Retina (tissue), 1 donor: ENCODE results near the gene CEP126.
"Not testable (repeated sequence)": the region's sequence is repeated elsewhere in the genome, so short reads cannot be mapped to it uniquely, and the experiment has no call there.

ENCODE experiments used
- DNase-seq: peaks from one replicate; pipeline ENCODE4 v3.0.0-alpha.2; 2016

CEP126 gene

GRCh38 chr11:101940901-101941520 is 26.2 kb downstream of the CEP126 start:
- no peak for DNase-seq

- no peak for DNase-seq
Measured at GRCh38 chr11:101944923-101945322, 30.1 kb downstream of the CEP126 start.

- no peak for DNase-seq
Measured at GRCh38 chr11:101945448-101945847, 30.6 kb downstream of the CEP126 start.

- no peak for DNase-seq
Measured at GRCh38 chr11:101949680-101950220, 34.9 kb downstream of the CEP126 start.

- no peak for DNase-seq
Measured at GRCh38 chr11:101955278-101955677, 40.5 kb downstream of the CEP126 start.

GRCh38 chr11:101955701-101956100 is 40.9 kb downstream of the CEP126 start:
- DNase-seq: no peak

GRCh38 chr11:101960231-101960630 is 45.4 kb downstream of the CEP126 start:
- no peak for DNase-seq

- not testable (repeated sequence) for DNase-seq
Measured at GRCh38 chr11:101964200-101964599, 49.4 kb downstream of the CEP126 start.

- no peak for DNase-seq
Measured at GRCh38 chr11:101974255-101974654, 59.4 kb downstream of the CEP126 start.

- no peak for DNase-seq
Measured at GRCh38 chr11:101974771-101975170, 60.0 kb downstream of the CEP126 start.

GRCh38 chr11:101975734-101976133 is 60.9 kb downstream of the CEP126 start:
- no peak for DNase-seq

- DNase-seq: no peak
Measured at GRCh38 chr11:101987370-101987769, 72.6 kb downstream of the CEP126 start.

GRCh38 chr11:101993172-101993571 is 78.4 kb downstream of the CEP126 start:
- no peak for DNase-seq

- DNase-seq: not testable (repeated sequence)
Measured at GRCh38 chr11:101994052-101994469, 79.3 kb downstream of the CEP126 start.

GRCh38 chr11:101996111-101996510 is 81.3 kb downstream of the CEP126 start:
- peak; percentile 16 for DNase-seq

GRCh38 chr11:102001657-102002338 is 87.0 kb downstream of the CEP126 start:
- no peak for DNase-seq

GRCh38 chr11:102004220-102004619 is 89.4 kb downstream of the CEP126 start:
- DNase-seq: no peak

- no peak for DNase-seq
Measured at GRCh38 chr11:102005306-102005705, 90.5 kb downstream of the CEP126 start.

GRCh38 chr11:102006835-102007566 is 92.2 kb downstream of the CEP126 start:
- no peak for DNase-seq

- DNase-seq: peak; percentile 21
Measured at GRCh38 chr11:102007567-102008437, 93.0 kb downstream of the CEP126 start.

GRCh38 chr11:102010776-102011494 is 96.1 kb downstream of the CEP126 start:
- DNase-seq: no peak

GRCh38 chr11:102012946-102013345 is 98.1 kb downstream of the CEP126 start:
- DNase-seq: no peak
